SH-SY5Y (cell line): Measurements from ENCODE around the gene TMEM181.

ENCODE experiments used
- GATA2 ChIP-seq: IDR thresholded peaks from 2 replicates; pipeline ENCODE4 v1.6.1; 2011; ENCODE audit warnings: mild to moderate bottlenecking, low read depth, low read length
- GATA3 ChIP-seq: IDR thresholded peaks from 2 replicates; pipeline ENCODE4 v1.6.1; 2011; ENCODE audit warnings: low read depth, mild to moderate bottlenecking, low read length, moderate library complexity

Gene TMEM181

DNA sequence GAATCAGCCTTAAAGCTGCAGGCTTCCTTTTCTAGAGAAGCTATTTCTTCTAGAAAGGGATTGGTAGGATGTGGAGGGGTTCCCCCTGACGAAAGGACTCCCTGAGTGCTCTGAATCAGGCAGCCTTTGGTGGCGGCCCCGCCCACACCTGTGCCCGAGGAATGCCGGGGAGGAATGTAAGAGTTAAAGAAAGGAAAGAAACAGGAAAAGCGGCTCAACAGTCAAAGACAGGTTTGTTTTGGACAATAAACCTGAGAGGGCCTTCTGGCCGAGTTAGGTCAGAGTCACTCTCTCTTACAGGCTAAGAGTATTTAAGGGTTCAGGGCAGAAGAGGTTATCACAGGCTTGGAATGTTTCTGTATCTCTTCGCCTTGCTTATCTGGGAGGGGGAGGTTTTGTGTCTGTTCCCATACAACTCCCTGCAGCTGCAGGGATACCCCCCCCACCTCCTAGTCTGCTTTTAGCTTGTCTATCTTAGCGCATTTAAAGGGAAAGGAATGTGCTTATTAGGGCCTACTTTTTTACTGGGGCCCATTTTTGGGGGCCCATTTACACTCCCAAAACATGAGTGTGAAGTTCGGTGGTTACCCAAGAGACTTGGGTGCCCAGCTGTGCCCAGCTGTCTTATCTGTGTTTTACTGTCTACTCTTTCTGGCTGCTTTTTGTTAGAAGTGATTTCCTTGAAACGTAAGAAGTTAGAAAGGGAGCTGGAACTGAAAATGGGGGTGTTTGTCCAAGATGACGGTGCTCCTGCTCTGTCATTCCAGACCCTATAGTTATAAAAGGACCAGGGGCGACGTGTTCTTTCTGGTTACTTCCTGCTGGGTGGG is 51.9 kb downstream of the TMEM181 start:
- TF ChIP-seq GATA2 (no peak), GATA3 (no peak)

- TF ChIP-seq GATA2: no peak
- TF ChIP-seq GATA3: no peak
Measured at GRCh38 chr6:158619922-158620801, 60.3 kb downstream of the TMEM181 start.

DNA sequence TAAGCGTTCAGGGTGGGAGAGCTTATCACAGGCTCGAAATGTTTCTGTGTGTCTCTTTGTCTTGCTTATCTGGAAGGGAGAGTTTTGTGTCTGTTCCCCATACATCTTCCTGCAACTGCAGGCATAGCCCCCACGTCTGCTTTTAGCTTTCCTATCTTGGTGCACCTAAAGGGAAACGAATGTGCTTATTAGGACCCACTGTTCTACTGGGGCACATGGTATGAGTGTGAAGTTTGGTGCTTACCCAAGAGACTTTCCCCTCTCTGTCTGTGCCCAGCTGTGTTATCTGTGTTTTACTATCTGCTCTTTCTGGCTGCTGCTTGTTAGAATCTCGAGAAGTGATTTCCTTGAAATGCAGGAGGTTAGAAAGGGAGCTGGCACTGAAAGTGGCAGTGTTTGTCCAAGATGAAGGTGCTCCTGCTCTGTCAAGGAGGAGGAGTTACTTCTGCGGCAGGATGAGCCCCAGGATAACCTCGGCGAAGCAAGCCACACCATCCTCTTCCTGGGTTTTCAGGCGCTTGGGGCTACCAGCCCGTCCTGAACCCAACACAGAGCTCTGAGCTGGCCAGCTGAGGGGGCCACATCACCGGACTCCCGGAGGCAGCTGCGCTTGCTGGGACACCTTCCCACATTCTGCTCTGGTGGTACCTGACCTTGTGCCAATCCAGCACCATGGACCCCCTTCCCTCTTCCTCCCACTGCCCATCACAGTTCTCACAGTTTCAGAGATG is 61.2 kb downstream of the TMEM181 start:
- TF ChIP-seq GATA3 (no peak), GATA2 (no peak; the same call in 1 of the 2 replicates)

GRCh38 chr6:158621694-158622544 is 62.0 kb downstream of the TMEM181 start:
- TF ChIP-seq GATA2 (no peak), GATA3 (no peak)

DNA sequence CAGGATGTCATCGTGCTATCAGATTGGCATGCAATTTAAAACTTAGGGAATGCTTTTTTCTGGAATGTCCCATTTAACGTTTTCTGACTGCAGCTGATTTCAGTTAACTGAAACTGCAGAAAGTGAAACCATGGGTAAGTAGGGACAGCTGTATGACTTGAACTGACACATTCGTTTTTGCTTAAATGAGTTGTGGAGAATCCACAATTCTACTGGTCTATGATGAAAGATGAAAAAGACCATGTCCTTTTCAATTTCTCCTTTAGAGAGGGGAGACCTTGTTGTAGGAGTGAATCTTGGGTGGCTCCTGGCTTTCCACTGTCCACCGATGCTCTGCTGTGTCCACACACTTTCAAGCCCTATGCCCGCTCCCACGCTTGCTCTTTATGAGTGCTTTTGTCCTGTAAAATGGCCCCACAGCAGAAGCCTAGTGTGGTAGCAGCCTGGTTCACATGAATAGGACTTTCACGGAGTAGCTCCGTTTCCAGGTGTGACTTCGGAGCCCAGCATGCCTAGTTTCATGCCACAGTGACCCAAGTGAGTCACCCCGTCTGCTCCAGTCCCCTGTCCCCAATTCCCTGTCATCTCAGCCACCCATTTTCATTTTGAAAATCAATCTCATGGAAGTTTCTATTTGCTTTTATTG is 62.8 kb downstream of the TMEM181 start:
- TF ChIP-seq GATA2 (peak; percentile 31; the same call in 1 of the 2 replicates), GATA3 (no peak)

DNA sequence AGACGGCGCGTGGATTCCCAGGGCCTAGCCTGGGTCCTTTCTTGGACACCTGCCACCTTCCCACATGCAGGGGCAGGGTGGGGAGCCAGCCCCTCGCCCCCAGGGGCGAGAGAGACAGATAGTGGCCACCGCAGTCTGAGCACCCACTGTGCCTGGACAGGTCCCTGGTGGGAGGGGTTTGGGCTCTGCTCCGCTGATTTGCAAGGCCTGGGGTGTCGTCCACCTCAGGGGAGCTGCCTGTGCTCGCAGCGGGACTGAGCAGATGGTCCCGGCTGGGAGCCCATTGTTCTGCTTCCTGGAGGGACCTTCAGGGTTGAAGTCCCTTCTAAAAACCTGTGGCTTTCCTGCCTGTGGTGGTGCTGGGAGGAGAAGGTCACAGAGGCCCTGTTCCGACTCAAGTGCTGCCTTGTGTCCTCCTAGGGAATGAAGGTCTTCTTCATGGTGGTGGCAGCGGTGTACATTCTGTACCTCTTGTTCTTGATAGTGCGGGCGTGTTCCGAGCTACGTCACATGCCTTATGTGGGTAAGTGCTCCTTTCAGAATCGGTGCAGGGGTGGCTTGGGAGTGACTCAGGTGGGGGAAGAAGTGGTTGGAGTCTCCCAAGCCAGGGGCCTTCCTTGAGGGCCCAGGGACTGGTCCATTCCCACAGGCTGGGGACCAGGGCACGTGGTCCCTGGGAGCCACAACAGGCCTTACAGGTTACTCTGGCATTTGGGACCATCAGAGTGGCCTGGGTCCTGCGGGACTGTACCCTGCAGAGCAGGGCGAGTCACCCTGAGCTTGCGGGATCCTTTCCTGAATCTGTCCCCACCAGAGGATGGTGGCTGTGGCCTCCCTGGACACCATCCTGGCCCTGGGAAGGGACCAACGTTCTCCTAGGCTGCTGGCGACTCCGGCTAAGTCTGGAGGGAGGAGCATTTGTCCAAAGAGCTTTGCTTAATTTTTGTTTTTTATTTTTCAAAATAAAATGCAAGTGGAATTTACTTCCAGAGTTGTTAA is 65.1 kb downstream of the TMEM181 start:
- TF ChIP-seq GATA3 (no peak), GATA2 (no peak)

- no peak for TF ChIP-seq GATA2
- no peak for TF ChIP-seq GATA3
Measured at GRCh38 chr6:158625881-158626305, 66.0 kb downstream of the TMEM181 start.

- no peak for TF ChIP-seq GATA2
- no peak for TF ChIP-seq GATA3
Measured at GRCh38 chr6:158626360-158627167, 66.7 kb downstream of the TMEM181 start.

GRCh38 chr6:158627168-158627939 is 67.5 kb downstream of the TMEM181 start:
- TF ChIP-seq GATA3 (no peak), GATA2 (no peak)

DNA sequence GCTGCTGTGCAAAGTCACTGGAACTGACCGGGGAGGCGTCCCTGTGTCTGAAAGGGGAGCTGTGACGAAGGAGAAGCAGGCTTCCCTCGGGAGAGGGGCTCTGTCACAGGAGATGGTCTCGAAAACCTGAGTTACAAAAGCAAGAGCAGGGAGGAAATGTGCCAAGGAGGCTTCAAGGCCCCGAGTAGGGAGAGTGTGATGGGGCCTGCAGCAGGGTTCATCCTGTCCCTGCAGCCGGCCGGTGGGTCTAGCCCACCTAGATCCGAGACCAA is 68.0 kb downstream of the TMEM181 start:
- TF ChIP-seq GATA2: no peak
